Measurements from ENCODE around the gene RECQL5.

DNA sequence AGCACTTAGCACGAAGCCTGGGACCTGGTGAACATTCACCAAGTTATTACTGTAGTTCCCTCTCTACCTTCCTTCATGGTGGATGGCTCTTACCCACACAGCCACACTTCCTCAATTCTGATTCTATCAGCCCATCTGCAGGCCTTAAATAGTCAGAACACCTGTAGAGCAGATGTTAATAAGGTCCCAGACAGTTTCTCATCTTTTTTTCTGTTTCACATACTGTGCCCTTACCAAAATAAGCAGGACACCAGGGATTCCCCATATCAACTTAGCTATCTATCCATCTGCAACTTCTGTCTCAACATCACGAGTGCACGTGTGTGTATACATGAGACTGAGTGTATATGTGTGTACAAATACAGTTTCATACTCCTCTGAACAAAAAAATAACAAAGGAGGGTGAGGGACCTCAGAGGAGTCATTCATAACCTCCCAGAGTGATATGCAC is 2.8 kb downstream of the RECQL5 start:
- TF ChIP-seq YY1 (IDR thresholded peaks at IDR 0.05; ENCODE audit: insufficient read depth, insufficient read length) (no peak), ZNF274 (IDR thresholded peaks at IDR 0.05; ENCODE audit: low read depth, low read length) (no peak)

All from NT2/D1 (cell line).